ENCODE results near the gene NCR2. TPM values are rescaled to one million over a fixed set of nuclear protein-coding genes. Genes with fewer than 3 reads are reported as not detected.
A peak's percentile ranks its signal among the peaks of the same experiment; 100 is the strongest.

The NCR2 gene
- total and polyA plus RNA-seq, 3 experiments from 2014 or later: not detected

- CTCF ChIA-PET: interaction anchor here (0.6 to 6.4 kb wide), 9 partner anchors 10 to 141 kb away, joined by 3 to 36 read pairs (median 3); no protein-coding TSS in a partner anchor
- H3K27ac ChIP-seq (ENCODE audit: low read depth, low read length): peak overlapping the region; percentile 62
- H3K27me3 ChIP-seq (ENCODE audit: insufficient read depth, low read length, poor library complexity, severe bottlenecking): no peaks in the 10 kb centered on the region
- H3K36me3 Mint-ChIP-seq: no peaks in the 10 kb centered on the region
- peaks cover 43% of the 10 kb centered on the region for H3K4me1 ChIP-seq (ENCODE audit: insufficient read depth, low read length)
- H3K27ac Mint-ChIP-seq: peak overlapping the region; percentile 93 to 98 (median 96)
- no peak for DNase-seq
- H3K9me3 ChIP-seq (ENCODE audit: low read length): no peaks in the 10 kb centered on the region
- H3K4me3 ChIP-seq (ENCODE audit: low read length): no peak overlapping the region
- H3K4me1 Mint-ChIP-seq: peaks cover 57 to 66% (median 59%) of the 10 kb centered on the region in 3 donors
- peaks cover 0 to 4% of the 10 kb centered on the region in 2 donors for H3K27me3 Mint-ChIP-seq
- H3K4me3 Mint-ChIP-seq: peak overlapping the region; percentile 66 to 78 (median 75)
- H3K36me3 ChIP-seq (ENCODE audit: insufficient read depth, low read length): no peaks in the 10 kb centered on the region
- peaks cover 0 to 1% (median 0%) of the 10 kb centered on the region in 5 donors for H3K9me3 Mint-ChIP-seq
- POLR2A ChIA-PET: interaction anchor here (0.9 to 2.8 kb wide), 4 partner anchors 12 to 261 kb away, joined by 3 to 12 read pairs (median 4); partner anchors contain the start of genes NFYA and OARD1
Observed at GRCh38 chr6:41332842-41333736, 2.3 kb upstream of the NCR2 start.

- ChIA-PET POLR2A (interaction anchor here (0.7 to 2.8 kb wide), 6 partner anchors 10 to 411 kb away, joined by 3 to 12 read pairs (median 4); partner anchors contain the start of genes NFYA, OARD1 and TREML2), CTCF (interaction anchor here (1.1 to 6.4 kb wide), 8 partner anchors 11 to 56 kb away, joined by 3 to 36 read pairs (median 10); no protein-coding TSS in a partner anchor)
- Histone ChIP-seq H3K4me3 (ENCODE audit: low read length) (no peak overlapping the region), H3K4me1 (ENCODE audit: insufficient read depth, low read length) (peaks cover 43% of the 10 kb centered on the region), H3K36me3 (ENCODE audit: insufficient read depth, low read length) (no peaks in the 10 kb centered on the region), H3K27me3 (ENCODE audit: insufficient read depth, low read length, poor library complexity, severe bottlenecking) (no peaks in the 10 kb centered on the region), H3K9me3 (ENCODE audit: low read length) (no peaks in the 10 kb centered on the region), H3K27ac (ENCODE audit: low read depth, low read length) (peak overlapping the region; percentile 44)
- peaks cover 0 to 1% (median 0%) of the 10 kb centered on the region in 5 donors for H3K9me3 Mint-ChIP-seq
- peaks cover 0 to 4% of the 10 kb centered on the region in 2 donors for H3K27me3 Mint-ChIP-seq
- peak overlapping the region; percentile 93 to 98 (median 96) for H3K27ac Mint-ChIP-seq
- H3K4me1 Mint-ChIP-seq: peaks cover 57 to 69% (median 59%) of the 10 kb centered on the region in 3 donors
- H3K36me3 Mint-ChIP-seq: no peaks in the 10 kb centered on the region
- no peak for DNase-seq
- H3K4me3 Mint-ChIP-seq: peak overlapping the region; percentile 66 to 78 (median 75)
Observed at GRCh38 chr6:41334482-41335040, 847 bp upstream of the NCR2 start.

- Mint-ChIP-seq H3K4me3 (no peak overlapping the region), H3K9me3 (peaks cover 0 to 1% (median 0%) of the 10 kb centered on the region in 5 donors), H3K27ac (peak overlapping the region; percentile 51 to 97 (median 92)), H3K36me3 (no peaks in the 10 kb centered on the region), H3K27me3 (peaks cover 0 to 4% of the 10 kb centered on the region in 2 donors), H3K4me1 (peaks cover 54 to 64% (median 56%) of the 10 kb centered on the region in 3 donors)
- CTCF ChIA-PET: interaction anchor here (6.4 kb wide), 1 partner anchor 16 kb away, joined by 36 read pairs; no protein-coding TSS in a partner anchor
- POLR2A ChIA-PET: no interaction called here
- no peak overlapping the region for H3K27ac ChIP-seq (ENCODE audit: low read depth, low read length)
- no peak for DNase-seq
- peaks cover 43% of the 10 kb centered on the region for H3K4me1 ChIP-seq (ENCODE audit: insufficient read depth, low read length)
- no peak overlapping the region for H3K4me3 ChIP-seq (ENCODE audit: low read length)
- H3K9me3 ChIP-seq (ENCODE audit: low read length): no peaks in the 10 kb centered on the region
- H3K27me3 ChIP-seq (ENCODE audit: insufficient read depth, low read length, poor library complexity, severe bottlenecking): no peaks in the 10 kb centered on the region
- H3K36me3 ChIP-seq (ENCODE audit: insufficient read depth, low read length): no peaks in the 10 kb centered on the region
Observed at GRCh38 chr6:41335943-41336342, 535 bp downstream of the NCR2 start.

GRCh38 chr6:41336824-41337223 is 1.4 kb downstream of the NCR2 start:
- CTCF ChIA-PET: no interaction called here

GRCh38 chr6:41337709-41338108 is 2.3 kb downstream of the NCR2 start:
- H3K9me3 ChIP-seq (ENCODE audit: low read length): no peaks in the 10 kb centered on the region
- Mint-ChIP-seq H3K4me3 (no peak overlapping the region), H3K9me3 (peaks cover 0 to 1% (median 0%) of the 10 kb centered on the region in 5 donors), H3K36me3 (no peaks in the 10 kb centered on the region), H3K27me3 (peaks cover 0 to 4% of the 10 kb centered on the region in 2 donors), H3K27ac (peak overlapping the region in 2 of 8 donors; percentile 66 to 95), H3K4me1 (peaks cover 36 to 48% (median 39%) of the 10 kb centered on the region in 3 donors)
- no peak for DNase-seq
- H3K27ac ChIP-seq (ENCODE audit: low read depth, low read length): no peak overlapping the region
- peaks cover 27% of the 10 kb centered on the region for H3K4me1 ChIP-seq (ENCODE audit: insufficient read depth, low read length)
- no peaks in the 10 kb centered on the region for H3K27me3 ChIP-seq (ENCODE audit: insufficient read depth, low read length, poor library complexity, severe bottlenecking)
- H3K36me3 ChIP-seq (ENCODE audit: insufficient read depth, low read length): no peaks in the 10 kb centered on the region
- ChIA-PET POLR2A (no interaction called here), CTCF (no interaction called here)
- H3K4me3 ChIP-seq (ENCODE audit: low read length): no peak overlapping the region

More at GRCh38 chr6:41336824-41337223, 1.4 kb downstream of the NCR2 start:
- Histone ChIP-seq H3K9me3 (ENCODE audit: low read length) (no peaks in the 10 kb centered on the region), H3K27ac (ENCODE audit: low read depth, low read length) (no peak overlapping the region), H3K36me3 (ENCODE audit: insufficient read depth, low read length) (no peaks in the 10 kb centered on the region), H3K4me3 (ENCODE audit: low read length) (no peak overlapping the region), H3K27me3 (ENCODE audit: insufficient read depth, low read length, poor library complexity, severe bottlenecking) (no peaks in the 10 kb centered on the region), H3K4me1 (ENCODE audit: insufficient read depth, low read length) (peaks cover 36% of the 10 kb centered on the region)
- POLR2A ChIA-PET: no interaction called here
- H3K36me3 Mint-ChIP-seq: no peaks in the 10 kb centered on the region
- H3K27ac Mint-ChIP-seq: peak overlapping the region in 7 of 8 donors; percentile 51 to 97 (median 95)
- peaks cover 0 to 4% of the 10 kb centered on the region in 2 donors for H3K27me3 Mint-ChIP-seq
- peaks cover 0 to 1% (median 0%) of the 10 kb centered on the region in 5 donors for H3K9me3 Mint-ChIP-seq
- H3K4me3 Mint-ChIP-seq: no peak overlapping the region
- H3K4me1 Mint-ChIP-seq: peaks cover 45 to 57% (median 48%) of the 10 kb centered on the region in 3 donors
- DNase-seq: no peak

GRCh38 chr6:41338659-41339058 is 3.3 kb downstream of the NCR2 start:
- no peak overlapping the region for H3K27ac ChIP-seq (ENCODE audit: low read depth, low read length)
- H3K36me3 ChIP-seq (ENCODE audit: insufficient read depth, low read length): no peaks in the 10 kb centered on the region
- ChIA-PET CTCF (interaction anchor here (0.9 to 1.2 kb wide), 3 partner anchors 30 to 347 kb away, joined by 3 to 4 read pairs (median 3); no protein-coding TSS in a partner anchor), POLR2A (no interaction called here)
- Mint-ChIP-seq H3K27ac (peak overlapping the region in 1 of 8 donors; percentile 95), H3K9me3 (peaks cover 0 to 1% (median 0%) of the 10 kb centered on the region in 5 donors), H3K4me3 (no peak overlapping the region), H3K4me1 (peaks cover 27 to 38% (median 32%) of the 10 kb centered on the region in 3 donors), H3K36me3 (no peaks in the 10 kb centered on the region), H3K27me3 (peaks cover 0 to 4% of the 10 kb centered on the region in 2 donors)
- H3K27me3 ChIP-seq (ENCODE audit: insufficient read depth, low read length, poor library complexity, severe bottlenecking): no peaks in the 10 kb centered on the region
- no peak for DNase-seq
- no peaks in the 10 kb centered on the region for H3K9me3 ChIP-seq (ENCODE audit: low read length)
- peaks cover 17% of the 10 kb centered on the region for H3K4me1 ChIP-seq (ENCODE audit: insufficient read depth, low read length)
- no peak overlapping the region for H3K4me3 ChIP-seq (ENCODE audit: low read length)

GRCh38 chr6:41341580-41341979 is 6.2 kb downstream of the NCR2 start:
- Mint-ChIP-seq H3K9me3 (no peaks in the 10 kb centered on the region), H3K4me1 (peaks cover 30 to 38% (median 31%) of the 10 kb centered on the region in 3 donors), H3K27me3 (no peaks in the 10 kb centered on the region), H3K27ac (peak overlapping the region in 2 of 8 donors; percentile 29 to 75), H3K36me3 (no peaks in the 10 kb centered on the region), H3K4me3 (no peak overlapping the region)
- Histone ChIP-seq H3K4me1 (ENCODE audit: insufficient read depth, low read length) (peaks cover 23% of the 10 kb centered on the region), H3K27ac (ENCODE audit: low read depth, low read length) (no peak overlapping the region), H3K36me3 (ENCODE audit: insufficient read depth, low read length) (no peaks in the 10 kb centered on the region), H3K27me3 (ENCODE audit: insufficient read depth, low read length, poor library complexity, severe bottlenecking) (no peaks in the 10 kb centered on the region), H3K9me3 (ENCODE audit: low read length) (no peaks in the 10 kb centered on the region), H3K4me3 (ENCODE audit: low read length) (no peak overlapping the region)
- POLR2A ChIA-PET: no interaction called here
- CTCF ChIA-PET: no interaction called here
- no peak for DNase-seq

All from CD8-positive, alpha-beta memory T cell (primary cell).